GM12873 (cell line): ENCODE results near the gene SLC22A23.

Experiments used
- CTCF ChIP-seq: IDR thresholded peaks from 2 replicates; pipeline ENCODE4 v1.5.1; 2012; ENCODE audit warnings: low read depth, mild to moderate bottlenecking, moderate library complexity, low read length, control low read depth; ENCODE audit not compliant: insufficient read depth; ENCODE audit errors: missing control alignments

The SLC22A23 gene

GRCh38 chr6:3455569-3456394 is 1.1 kb downstream of the SLC22A23 start:
- TF ChIP-seq CTCF = no peak

GRCh38 chr6:3455147-3455568 is 1.7 kb downstream of the SLC22A23 start:
- no peak for TF ChIP-seq CTCF

DNA sequence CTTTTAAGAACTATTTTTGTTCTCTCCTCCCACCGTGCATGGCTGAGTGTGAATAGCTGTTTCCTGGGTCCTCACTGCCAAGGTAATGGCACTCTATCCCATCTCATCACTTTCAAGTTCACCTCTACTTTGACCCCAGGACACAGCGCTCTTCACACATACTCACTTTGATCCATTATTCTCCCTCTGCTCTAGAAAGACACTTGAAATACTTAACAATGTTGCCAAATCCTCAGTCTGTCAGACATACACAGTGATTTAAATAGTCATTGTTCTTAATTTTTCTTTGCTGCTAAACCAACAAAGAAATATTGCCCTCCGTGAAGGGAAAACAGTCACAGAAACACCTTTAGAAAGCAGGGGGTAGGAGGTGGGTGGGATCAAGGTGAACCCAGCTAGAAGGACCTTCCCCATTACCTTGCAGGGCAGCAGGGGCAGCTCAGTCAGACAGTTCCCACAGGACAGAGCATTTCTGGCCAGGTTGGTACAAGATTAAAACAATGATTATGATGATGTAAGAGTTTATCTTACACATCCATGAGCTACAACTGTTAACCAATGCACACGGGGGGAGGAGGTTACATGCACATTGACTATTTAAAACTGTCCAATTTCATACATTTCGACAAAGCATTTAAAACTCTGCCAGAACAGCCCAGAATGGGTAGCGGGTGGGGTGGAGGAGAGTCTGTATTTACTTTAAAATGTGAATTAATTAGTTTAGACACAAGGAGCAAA is 2.4 kb downstream of the SLC22A23 start:
- no peak for TF ChIP-seq CTCF

GRCh38 chr6:3453413-3454272 is 3.2 kb downstream of the SLC22A23 start:
- no peak for TF ChIP-seq CTCF

- no peak for TF ChIP-seq CTCF
Measured at GRCh38 chr6:3451498-3451897, 5.4 kb downstream of the SLC22A23 start.

DNA sequence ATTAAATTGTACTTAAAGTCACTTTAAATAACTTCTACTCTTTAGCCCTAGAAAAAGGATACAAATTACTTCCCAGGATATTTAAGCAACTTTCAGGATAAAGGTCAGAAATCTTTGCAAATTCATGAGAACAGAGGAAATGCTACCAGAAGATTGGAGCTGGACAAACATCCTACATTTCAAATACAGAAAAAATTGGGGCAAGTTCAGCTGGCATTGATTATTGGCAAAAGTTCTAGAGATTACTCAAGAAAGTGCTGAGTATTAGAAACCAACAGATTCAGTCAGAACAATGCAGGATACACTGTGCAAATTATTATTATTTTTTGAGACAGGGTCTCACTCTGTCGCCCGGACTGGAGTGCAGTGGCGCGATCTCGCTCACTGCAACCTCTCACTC is 6.0 kb downstream of the SLC22A23 start:
- no peak for TF ChIP-seq CTCF
